Measurements from ENCODE around the gene OTOG.

- TF ChIP-seq CTCF (IDR thresholded peaks at IDR 0.05; ENCODE audit: low read depth, low read length) (no peak), POLR2A (IDR thresholded peaks at IDR 0.05; ENCODE audit: extremely low read depth, insufficient read length) (no peak), MYC (IDR thresholded peaks at IDR 0.05; ENCODE audit: low read depth, low read length) (no peak)
Measured at GRCh38 chr11:17552392-17553248, 5.6 kb downstream of the OTOG start.

Measured in NB4 (cell line).